TTC549 (cell line): ENCODE measurements around the gene ROR2.
"Not testable (repeated sequence)": the region's sequence is repeated elsewhere in the genome, so short reads cannot be mapped to it uniquely, and the experiment has no call there.

Experiments used
- FAIRE-seq: peaks from 2 replicates; lab custom pipeline; 2012; peaks lifted over from hg19 to GRCh38; lab: Jason Lieb, UNC

The ROR2 gene

DNA sequence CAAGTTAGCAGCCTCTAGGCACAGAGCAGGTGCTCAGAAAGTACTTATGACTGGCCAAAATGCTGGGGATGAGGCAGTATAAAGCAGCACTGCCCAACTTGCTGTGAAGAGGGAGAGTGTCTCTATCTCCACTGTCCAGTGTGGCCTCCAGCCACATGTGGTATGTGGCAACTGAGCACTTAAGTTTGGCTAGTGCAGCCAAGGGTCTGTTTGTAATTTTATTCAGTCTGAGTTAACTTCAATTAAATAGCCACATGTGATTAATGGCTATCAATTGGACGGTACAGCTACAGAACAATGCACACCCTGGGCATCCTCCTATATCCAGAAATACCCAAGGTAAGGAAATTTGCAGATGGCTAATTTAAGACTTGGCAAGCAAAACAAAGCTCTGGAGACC lies 26.9 kb downstream of the ROR2 start:
- FAIRE-seq = no peak

DNA sequence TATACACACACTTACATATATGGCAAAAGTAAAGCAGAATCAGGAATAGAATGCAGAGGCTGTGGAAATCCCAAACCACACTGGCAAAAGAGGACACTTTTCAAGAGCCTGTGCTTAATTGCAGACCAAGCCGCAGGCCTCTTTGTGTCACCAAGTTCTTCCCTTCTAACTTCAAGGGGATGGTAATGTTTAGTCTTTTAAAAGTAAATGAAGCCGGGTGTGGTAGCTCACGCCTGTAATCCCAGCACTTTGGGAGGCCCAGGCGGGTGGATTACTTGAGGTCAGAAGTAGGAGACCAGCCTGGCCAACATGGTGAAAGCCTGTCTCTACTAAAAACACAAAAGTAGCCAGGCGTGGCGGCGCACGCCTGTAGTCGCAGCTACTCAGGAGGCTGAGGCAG lies 28.7 kb downstream of the ROR2 start:
- no peak for FAIRE-seq

DNA sequence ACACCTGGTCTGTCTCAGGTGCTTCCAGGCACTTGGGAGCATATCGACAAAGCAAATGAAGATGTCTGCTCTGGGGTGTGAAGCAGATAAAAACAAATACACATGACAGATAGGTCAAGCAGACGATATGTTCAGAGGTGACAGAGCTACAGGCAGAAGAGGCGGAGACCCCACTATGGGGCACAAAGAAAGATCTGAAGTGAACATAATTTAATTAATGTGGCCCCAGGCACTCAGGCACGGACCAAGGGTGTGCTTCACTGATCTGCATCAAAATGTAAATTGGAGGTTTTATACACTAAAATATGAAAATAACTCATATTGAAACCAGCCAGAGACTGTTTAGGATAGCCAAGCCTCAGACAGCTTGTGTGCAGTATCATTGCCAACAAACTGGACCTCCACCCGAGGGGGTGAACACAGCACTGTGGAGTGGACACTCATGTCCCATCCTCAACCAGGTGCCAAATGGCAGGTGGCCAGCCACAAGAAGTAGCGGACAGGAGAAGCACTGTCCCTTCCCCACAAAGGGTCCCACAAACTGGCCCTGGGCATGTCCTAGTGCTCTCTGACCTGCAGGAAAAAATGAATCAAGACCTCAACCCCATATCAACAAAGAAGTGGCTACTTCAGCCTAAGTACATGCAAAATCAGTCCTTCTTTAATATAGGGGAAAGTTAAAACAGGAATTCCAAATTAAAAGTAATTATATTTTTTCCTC lies 29.2 kb downstream of the ROR2 start:
- FAIRE-seq = no peak

DNA sequence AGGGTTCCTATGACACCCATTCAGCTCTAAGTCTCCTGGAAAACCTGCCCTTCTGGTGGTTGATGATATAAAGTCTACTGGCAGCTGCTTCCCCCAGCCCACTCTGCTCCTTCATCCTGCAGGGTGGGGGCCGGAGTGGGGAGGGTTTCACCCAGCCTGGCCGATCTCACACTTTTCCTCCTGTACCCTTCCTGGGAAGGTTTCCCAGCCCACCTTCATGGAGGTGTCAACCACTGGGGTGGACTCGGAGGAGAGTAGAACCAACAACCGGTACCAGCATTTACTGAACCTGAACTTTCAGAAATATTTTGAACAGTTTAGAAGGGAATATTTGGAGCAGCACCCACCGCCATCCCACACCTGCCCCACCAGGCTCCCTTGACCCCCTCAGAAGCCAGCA lies 30.4 kb downstream of the ROR2 start:
- FAIRE-seq = no peak

DNA sequence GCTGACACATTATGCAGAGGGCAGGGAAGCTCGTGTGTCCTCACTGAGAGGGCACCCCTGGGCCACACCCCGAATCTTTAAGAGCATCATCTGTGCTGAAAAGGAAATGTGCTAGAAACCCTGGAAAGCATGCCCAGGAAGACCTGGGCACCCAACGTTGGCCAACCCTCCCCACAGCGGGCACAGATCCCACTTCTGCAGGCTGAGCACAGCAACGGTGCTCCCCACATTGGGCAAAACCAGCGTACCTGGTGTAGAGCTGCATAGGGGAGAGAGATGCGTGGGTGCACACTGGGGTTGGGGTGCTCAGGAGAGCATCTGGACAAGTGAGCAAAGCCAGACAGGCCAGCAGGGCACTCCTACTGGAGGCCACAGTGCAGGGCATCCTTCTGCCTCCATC lies 32.6 kb downstream of the ROR2 start:
- FAIRE-seq = no peak

DNA sequence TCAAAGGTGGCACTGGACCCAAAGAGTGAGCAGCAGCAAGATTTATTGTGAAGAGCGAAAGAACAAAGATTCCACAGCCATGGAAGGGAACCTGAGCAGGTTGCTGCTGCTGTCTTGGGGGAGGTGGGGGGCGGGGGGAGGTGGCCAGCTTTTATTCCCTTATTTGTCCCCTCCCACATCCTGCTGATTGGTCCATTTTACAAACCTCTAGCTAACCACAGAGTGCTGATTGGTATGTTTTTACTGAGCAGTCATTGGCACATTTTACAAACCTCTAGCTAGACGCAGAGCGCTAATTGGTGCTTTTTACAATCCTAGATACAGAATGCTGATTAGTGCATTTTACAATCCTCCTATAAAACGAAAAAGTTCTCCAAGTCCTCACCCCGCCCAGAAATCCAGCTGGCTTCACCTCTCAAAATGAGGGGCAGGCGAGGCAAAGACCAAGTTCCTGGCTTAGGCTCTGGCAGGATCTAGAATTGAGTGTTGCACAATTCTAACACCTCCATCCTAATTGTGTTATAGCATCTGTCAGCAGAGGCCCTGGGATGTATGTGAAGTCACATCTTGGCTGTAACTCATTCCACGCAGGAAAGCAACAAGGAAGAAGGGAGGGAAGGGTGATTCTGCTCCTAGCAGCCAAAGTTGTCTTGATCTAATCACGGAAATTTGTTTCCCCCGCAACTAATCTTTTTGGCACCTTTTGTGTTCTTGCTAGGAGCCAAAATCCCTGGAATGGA lies 34.3 kb downstream of the ROR2 start:
- FAIRE-seq = no peak

DNA sequence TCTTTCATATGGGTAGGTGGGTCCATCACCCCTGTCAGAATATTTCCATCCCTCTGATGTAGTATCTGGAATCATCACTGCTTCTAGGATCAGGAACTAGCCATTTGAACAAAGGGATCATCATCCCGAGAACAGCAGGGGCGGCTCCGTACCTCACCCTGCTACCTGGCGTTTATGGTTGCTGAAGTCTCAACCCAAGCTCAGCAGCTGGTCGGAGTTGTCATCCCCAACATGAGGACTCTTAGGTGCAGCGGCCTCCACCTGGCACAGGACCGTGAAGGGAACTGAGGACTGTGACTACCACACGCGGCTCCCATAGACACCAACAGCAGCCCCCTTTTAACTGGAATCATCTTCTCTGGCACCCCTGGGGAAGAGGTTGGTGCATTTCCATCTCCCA lies 35.1 kb downstream of the ROR2 start:
- FAIRE-seq = no peak

DNA sequence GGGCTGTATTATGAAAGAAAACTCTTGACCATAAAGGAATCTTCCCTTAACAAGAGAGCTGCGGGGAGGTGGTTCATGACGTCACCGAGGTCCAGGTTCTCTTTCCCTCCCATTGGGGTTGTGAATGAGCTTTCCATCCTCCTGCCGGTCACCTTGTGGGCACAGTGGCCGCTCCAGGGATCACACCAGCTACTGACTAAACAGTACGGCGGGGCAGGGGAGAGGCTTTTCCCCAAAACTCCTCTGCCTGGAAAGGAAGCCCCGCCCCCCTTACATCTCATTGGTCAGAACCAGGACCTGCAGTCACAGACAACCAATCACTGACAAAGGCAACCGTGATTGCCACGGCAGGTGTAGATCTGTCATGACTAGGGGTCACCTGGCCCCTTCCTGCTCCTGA lies 35.6 kb downstream of the ROR2 start:
- no peak for FAIRE-seq

DNA sequence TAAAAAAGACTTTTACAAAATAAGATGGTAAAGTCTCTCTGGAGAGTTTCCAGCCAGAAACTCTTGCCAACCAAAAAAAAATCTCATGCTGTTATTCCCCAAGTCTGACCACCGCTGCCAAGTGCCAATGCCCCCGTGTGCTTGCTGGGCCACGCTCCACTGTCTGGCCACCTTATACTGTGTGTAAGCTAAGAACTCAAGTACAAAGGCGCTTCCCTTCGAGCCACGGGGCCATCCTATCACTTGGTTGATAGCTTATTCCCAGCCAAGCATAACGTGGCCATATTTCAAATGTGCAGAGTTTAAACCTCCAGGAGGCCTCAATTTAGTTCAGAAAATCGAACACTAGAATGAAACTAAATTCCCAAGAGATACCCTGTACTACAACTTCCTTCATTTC lies 36.0 kb downstream of the ROR2 start:
- FAIRE-seq = no peak

DNA sequence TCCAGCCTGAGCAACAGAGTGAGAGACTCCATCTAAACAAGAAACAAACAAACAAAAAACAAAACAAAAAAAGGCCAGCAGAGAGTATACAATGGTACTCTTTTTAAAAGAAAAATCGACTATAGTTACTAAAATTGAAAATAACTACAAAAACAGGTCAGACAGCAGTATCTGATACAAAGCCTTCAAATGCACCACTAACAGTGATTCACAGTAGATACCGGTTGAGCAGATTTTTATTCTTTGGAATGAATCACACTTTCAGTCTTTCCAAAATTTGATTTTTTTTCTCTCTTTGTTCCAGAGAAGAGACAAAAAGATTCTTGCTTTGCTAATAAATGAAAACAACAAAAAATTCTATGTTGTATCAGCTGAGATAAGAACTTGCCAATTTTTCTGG lies 36.9 kb downstream of the ROR2 start:
- no peak for FAIRE-seq

DNA sequence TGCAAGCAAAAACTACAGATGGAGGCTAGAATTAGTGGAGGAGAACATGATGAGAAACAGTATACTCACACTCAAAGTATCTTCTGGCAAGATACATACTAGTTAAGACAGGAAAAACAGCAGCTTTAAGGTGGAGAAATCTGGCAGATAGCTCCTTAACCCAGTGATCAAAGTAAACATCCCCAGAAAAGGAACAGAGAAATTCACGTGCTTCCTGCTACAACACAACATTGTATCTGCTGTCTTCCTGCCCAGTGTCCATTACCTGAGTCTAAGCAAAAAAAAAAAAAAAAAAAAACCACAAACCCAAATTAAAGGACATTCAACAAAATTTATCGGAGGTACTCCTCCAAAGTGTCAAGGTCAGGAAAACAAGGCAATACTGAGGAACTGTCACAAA lies 38.4 kb downstream of the ROR2 start:
- no peak for FAIRE-seq

DNA sequence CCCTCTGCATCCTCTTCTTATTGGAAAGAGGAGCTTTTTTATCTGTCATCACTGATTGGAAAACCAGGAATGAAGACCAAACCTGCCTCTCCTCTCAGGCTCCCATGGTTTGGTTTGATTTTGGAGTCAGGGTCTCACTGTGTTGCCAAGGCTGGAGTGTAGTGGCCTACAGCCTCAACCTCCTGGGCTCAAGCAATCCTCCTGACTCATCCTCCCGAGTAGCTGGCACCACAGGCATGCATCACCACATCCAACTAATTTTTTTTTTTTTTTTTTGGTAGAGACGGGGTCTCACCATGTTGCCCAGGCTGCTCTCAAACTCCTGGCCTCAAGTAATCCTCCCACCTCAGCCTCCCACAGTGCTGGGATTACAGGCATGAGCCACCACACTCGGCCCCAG lies 40.8 kb downstream of the ROR2 start:
- not testable (repeated sequence) for FAIRE-seq

DNA sequence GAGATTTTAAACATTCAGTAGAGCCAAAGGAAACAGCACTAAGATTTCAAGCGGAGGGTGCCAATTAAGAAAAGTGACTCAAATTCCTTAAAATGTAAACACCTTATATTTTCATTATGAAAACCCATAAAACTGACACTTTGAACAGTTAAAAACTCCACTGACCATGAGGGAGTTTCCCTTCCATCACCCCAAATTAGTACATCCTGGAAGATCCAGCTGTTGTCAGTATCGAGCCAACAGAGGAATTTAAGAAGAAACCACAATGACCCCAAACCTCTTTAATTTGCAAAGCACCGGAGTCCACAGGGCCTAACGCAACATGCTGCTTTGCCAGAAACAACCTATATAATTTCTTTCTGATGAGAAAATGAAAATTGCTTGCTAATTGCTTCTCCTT lies 41.3 kb downstream of the ROR2 start:
- FAIRE-seq = no peak

DNA sequence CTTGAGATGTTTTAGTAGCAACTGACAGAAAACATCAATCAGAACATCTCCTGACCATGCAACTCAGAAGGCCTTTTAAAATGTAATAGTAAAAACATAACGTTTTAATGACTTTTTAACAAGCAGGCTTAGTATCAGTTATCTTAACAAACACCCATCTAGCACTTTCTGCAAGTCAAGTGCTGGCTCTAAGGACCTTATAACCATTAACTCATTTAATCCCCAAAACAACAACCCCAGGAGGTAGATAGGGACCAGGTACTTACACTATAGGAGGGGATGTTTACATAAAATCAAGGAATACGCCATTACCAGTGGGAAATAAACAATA lies 41.8 kb downstream of the ROR2 start:
- FAIRE-seq = no peak

DNA sequence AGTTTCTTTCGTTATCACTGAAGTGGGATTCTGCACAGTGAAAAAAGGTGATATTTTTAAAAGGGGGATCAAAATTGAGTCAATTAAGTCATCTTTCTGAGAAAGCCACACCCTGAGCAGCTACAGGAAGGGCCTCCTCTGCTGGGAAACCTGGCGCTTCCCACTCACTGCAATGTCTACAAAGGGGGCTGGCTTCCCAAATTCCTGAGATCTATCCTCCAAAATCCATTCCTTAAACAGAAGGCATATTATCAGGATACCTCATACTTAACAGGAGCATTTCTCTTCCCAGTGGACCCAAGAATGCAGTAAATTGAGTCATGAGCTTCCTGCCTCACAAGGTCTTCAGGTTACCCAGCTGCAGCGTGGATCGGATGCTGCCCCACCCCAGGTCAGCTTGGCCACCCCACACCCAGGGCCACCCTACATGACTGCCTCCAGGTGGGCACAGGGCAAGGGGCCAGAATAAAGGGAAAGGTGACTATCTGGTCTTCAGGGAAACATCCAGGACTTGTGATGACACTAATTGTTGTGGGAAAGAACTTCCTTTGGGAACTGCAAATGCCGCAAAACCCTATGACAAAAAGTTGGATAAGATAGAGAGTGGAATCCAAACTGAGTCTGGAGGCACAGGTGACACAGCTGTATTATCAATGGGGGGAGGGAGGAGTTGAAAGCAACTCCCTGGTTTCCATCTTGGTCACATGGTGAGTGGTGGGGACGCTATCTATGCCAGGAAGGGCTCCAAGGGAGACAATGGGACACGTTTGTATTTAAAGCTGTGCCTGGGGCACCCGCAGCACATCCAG lies 42.3 kb downstream of the ROR2 start:
- no peak for FAIRE-seq

DNA sequence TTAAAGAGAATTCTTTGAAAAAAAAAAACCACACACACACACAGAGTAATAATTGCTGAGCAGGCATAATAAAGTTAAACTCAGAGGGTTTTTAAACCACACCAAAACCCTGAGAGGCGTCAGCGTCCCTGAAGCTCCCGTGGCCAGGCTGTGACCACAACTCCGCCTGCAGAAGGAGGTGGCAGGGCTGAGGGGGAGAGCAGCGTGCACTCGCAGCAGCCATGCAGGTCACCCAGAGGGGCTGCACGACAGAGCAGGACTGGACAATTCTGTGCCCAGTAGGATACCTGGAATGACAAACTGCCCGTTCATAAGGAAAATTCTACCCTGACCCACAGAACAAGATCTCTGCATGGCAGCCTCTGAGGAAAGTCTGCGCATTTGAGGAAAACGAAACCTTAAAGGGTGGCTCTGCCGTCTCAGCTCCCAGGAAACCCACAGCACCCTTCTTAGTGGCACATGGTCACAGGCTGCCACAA lies 44.0 kb downstream of the ROR2 start:
- no peak for FAIRE-seq

DNA sequence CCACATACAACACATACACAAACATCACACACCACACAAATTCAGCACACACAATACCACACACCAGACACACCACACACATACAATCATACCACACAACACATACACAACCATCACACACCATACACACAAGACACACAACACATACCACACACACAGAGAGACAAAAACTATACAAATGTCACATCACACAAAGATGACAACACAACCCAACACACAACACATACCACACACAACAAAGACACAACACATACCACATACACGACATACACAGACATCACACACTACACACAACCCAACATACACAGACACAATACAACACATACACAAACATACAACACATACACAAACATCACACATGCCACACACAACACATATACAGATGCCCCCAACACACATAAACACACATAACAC lies 44.8 kb downstream of the ROR2 start:
- FAIRE-seq = no peak

DNA sequence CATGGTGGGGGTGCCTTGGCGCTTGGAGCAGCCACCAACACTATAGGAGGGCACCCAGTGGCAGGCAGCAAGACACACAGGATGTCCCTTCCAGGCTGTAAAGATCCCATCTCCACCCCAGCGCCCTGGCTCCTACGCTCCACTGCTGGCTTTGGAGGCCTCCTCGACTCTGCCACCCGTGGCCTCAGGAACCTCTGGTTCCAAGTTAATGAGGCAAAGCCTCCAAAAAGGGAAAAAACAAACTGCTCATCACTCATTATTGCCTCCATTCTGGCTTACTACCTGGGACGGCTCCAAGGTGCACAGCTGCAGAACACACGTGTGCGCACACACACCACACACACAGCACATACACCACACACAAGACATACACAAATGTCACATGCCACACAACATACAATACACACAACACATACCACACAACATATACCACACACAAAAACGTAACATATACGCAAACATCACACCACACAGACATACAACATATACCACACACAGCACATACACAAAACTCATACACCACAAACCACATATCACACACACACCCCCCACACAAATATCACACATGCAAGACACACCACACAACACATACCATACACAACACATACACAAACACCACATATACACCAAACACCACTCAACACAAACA lies 45.3 kb downstream of the ROR2 start:
- no peak for FAIRE-seq

DNA sequence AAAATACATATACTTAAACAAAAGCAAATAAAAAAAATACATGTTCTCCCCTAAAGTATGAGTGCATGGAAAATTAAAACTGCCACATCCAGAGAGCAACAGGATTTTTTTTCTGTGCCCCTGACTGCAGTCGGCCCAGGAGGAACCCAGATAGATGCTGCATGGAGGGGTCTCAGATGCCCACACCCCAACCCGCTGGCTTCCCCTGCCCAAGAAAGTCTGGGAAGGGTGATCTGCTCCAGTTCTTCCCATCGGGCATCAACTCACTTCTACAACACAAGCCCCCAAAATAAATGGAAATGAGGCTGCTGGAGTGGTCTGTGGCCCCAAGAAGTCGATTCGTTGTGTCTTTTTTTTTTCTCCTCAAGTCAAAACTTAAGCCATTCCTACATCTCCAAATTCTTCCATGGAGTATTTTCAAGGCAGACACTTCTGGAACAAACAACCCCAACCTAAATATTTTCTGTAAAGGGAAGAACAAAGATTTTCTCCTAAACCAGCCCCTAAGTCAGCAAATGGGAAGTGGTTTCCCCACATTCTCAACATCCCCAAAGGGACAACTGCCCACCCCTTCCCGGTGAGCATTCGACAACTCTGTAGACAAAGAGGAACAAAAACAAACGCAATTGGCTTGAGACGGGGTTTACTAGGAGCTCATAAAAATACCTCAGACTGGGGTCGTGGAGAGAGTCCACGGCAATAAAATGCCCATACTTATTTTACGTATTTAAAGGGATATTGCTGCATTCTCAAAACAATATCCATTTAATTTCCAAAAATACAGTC lies 46.7 kb downstream of the ROR2 start:
- no peak for FAIRE-seq

DNA sequence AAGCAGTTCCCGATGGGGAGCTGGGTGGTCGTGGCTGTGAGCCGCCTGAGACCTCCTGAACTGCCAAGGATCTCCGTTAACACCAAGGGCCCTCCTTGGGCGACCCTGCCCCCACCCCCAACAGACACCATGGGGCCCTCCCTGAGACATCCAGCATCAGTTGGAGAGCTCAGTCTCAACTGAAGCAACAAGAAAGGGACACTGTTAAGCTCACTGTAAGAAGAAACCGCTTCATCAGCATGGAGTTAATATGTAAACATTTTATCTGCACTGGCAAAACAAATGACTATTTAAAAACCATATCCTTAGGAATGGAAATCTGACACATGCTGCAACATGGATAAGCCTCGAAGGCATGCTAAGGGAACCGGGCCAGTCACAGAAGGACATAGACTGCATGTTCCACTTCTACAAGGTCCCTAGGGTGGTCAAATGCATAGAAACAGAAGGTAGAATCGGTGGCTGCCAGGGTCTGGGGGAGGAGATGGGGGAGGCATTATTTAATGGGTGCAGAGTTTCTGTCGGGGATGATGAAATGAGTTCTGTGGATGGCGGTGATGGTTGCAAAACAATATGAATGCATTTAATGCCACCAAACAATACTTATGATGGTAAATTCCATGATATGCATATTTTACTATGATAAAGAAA lies 47.4 kb downstream of the ROR2 start:
- no peak for FAIRE-seq

DNA sequence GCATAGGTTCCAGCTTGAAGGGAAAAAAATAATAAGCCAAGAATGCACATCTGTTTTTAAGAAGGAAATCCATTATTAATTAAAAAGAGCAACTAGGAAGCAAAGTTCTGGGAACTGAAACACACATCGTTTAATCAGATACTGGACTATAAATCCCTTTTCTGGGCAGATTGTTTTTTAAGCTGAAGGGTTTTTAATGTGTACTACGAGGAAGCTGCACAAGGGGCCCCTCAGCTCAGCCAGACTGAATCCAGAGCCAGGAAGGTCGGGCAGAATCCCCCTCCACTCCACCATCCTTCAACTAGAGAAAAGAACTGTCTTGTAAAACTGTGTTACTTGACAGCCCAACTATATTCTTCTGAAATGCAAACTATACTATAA lies 49.2 kb downstream of the ROR2 start:
- FAIRE-seq = no peak
